Left ventricle myocardium inferior (tissue), 1 donor: Measurements from ENCODE around the gene EME2. TPM values are rescaled to one million over a fixed set of nuclear protein-coding genes. Genes with fewer than 3 reads are reported as not detected.

Source experiments
- DNase-seq: peaks from one replicate; pipeline ENCODE4 v3.0.0-alpha.2; 2020
- H3K27ac ChIP-seq: fragments of 200-600 bp; replicated peaks from 2 replicates; pipeline ENCODE4 v1.8.0; 2021
- H3K27me3 ChIP-seq: fragments of 200-600 bp; 2 replicates; pipeline ENCODE4 v1.8.0; 2021; ENCODE audit warnings: low read depth
- H3K36me3 ChIP-seq: fragments of 200-600 bp; 2 replicates; pipeline ENCODE4 v1.8.0; 2021
- H3K4me1 ChIP-seq: fragments of 200-600 bp; 2 replicates; pipeline ENCODE4 v1.8.0; 2021
- H3K4me3 ChIP-seq: fragments of 200-600 bp; 2 replicates; pipeline ENCODE4 v1.8.0; 2021; ENCODE audit warnings: mild to moderate bottlenecking, moderate library complexity
- H3K9me3 ChIP-seq: fragments of 200-600 bp; replicated peaks from 2 replicates; pipeline ENCODE4 v1.8.0; 2021
- CTCF ChIP-seq: fragments of 200-600 bp; IDR thresholded peaks from 2 replicates; pipeline ENCODE4 v1.8.0; 2021; ENCODE audit warnings: antibody characterized with exemption, mild to moderate bottlenecking, borderline replicate concordance
- intact Hi-C: fragments of 100-400 bp; cut with micrococcal nuclease; formaldehyde crosslinking; loops from one replicate; pipeline ENCODE4 v1.11.0; 2022
- total RNA-seq: library from RNA; stranded (reverse); fragmentation: NEBNext Ultra II Directional; extraction: Animal tissue kit (Norgen Biotek cat#: 25700); gene quantifications from one replicate; pipeline ENCODE4 v1.2.1, GENCODE V29; 2021
- donor health status: DM: no; HTN: yes; CAD: no; lungs with severe emphysema.

Gene EME2
- total RNA-seq, 1 donor from 2014 or later, result 7.4 TPM

- no peak for TF ChIP-seq CTCF
- DNase-seq, result peak; percentile 11
- H3K9me3 ChIP-seq, result no peaks in the 10 kb centered on the region
- H3K27me3 ChIP-seq, result no peaks in the 10 kb centered on the region
- intact Hi-C loops, result no loop called here
- peaks cover 35% of the 10 kb centered on the region for H3K4me1 ChIP-seq
- no peak overlapping the region for H3K4me3 ChIP-seq
- H3K27ac ChIP-seq, result no peak overlapping the region
- peaks cover 42% of the 10 kb centered on the region for H3K36me3 ChIP-seq
These were observed 14.9 kb downstream of the EME2 start for GRCh38 chr16:1787322-1788094.

- H3K4me3 ChIP-seq, result no peak overlapping the region
- TF ChIP-seq CTCF, result no peak
- peaks cover 45% of the 10 kb centered on the region for H3K36me3 ChIP-seq
- peaks cover 32% of the 10 kb centered on the region for H3K4me1 ChIP-seq
- DNase-seq, result no peak
- H3K27ac ChIP-seq, result no peak overlapping the region
- no peaks in the 10 kb centered on the region for H3K27me3 ChIP-seq
- H3K9me3 ChIP-seq, result no peaks in the 10 kb centered on the region
- intact Hi-C loops, result no loop called here
These were observed 15.6 kb downstream of the EME2 start for GRCh38 chr16:1788095-1788707.

GRCh38 chr16:1788708-1789100, 16.1 kb downstream of the EME2 start:
- Histone ChIP-seq H3K36me3 (peaks cover 45% of the 10 kb centered on the region), H3K4me1 (peaks cover 27% of the 10 kb centered on the region), H3K27me3 (no peaks in the 10 kb centered on the region), H3K9me3 (no peaks in the 10 kb centered on the region), H3K27ac (no peak overlapping the region), H3K4me3 (no peak overlapping the region)
- intact Hi-C loops, result no loop called here
- DNase-seq, result no peak
- TF ChIP-seq CTCF, result no peak

GRCh38 chr16:1789643-1790045, 17.0 kb downstream of the EME2 start:
- peaks cover 45% of the 10 kb centered on the region for H3K36me3 ChIP-seq
- intact Hi-C loops, result no loop called here
- no peak for DNase-seq

GRCh38 chr16:1790261-1790610, 17.6 kb downstream of the EME2 start:
- no peaks in the 10 kb centered on the region for H3K9me3 ChIP-seq
- no peak overlapping the region for H3K4me3 ChIP-seq
- peaks cover 45% of the 10 kb centered on the region for H3K36me3 ChIP-seq
- intact Hi-C loops, result no loop called here
- H3K27ac ChIP-seq, result no peak overlapping the region
- no peaks in the 10 kb centered on the region for H3K27me3 ChIP-seq
- H3K4me1 ChIP-seq, result peaks cover 11% of the 10 kb centered on the region
- no peak for TF ChIP-seq CTCF
- no peak for DNase-seq

More at GRCh38 chr16:1789643-1790045, 17.0 kb downstream of the EME2 start:
- Histone ChIP-seq H3K27ac (no peak overlapping the region), H3K4me3 (no peak overlapping the region), H3K27me3 (no peaks in the 10 kb centered on the region), H3K9me3 (no peaks in the 10 kb centered on the region), H3K4me1 (peaks cover 17% of the 10 kb centered on the region)
- no peak for TF ChIP-seq CTCF
